Measurements from ENCODE around the gene AIFM2. TPM values are rescaled to one million over a fixed set of nuclear protein-coding genes. Genes with fewer than 3 reads are reported as not detected.

AIFM2 gene
- total and polyA plus RNA-seq, 10 of the 15 experiments (the other 5 are each of a cell fraction or from before 2014, with no cell fraction given): 4.5 to 30.8 (median 15.6) TPM

GRCh38 chr10:70145666-70146488 is 13.3 kb upstream of the AIFM2 start (continued):
- no peak; the same call in 1 of the 2 replicates for TF ChIP-seq PAX5 (IDR thresholded peaks at IDR 0.05; ENCODE audit: borderline replicate concordance, low read depth, low read length)
- TF ChIP-seq EED (IDR thresholded peaks at IDR 0.05; ENCODE audit: low read depth): no peak
- TF ChIP-seq SIX5 (IDR thresholded peaks at IDR 0.05; ENCODE audit: low read depth, low read length, severe bottlenecking): no peak
- TF ChIP-seq MXI1 (IDR thresholded peaks at IDR 0.05; ENCODE audit: low read depth, low read length): peak; percentile 77
- no peak for TF ChIP-seq IRF4 (IDR thresholded peaks at IDR 0.05; ENCODE audit: low read depth, low read length)
- no peak for TF ChIP-seq MLLT1 (IDR thresholded peaks at IDR 0.05)
- 0 out of 2 replicates have a peak, but pooled peaks have one; percentile 12 for TF ChIP-seq PKNOX1 (IDR thresholded peaks at IDR 0.05)
- TF ChIP-seq BHLHE40 (IDR thresholded peaks at IDR 0.05; ENCODE audit: borderline replicate concordance in 1 of 2, low read depth in 2 of 2, low read length in 1 of 2): peak; percentile 87 to 98
- TF ChIP-seq ZBTB11 (CRISPR knock-in tag; IDR thresholded peaks at IDR 0.05): no peak
- no peak for TF ChIP-seq SREBF1 (IDR thresholded peaks at IDR 0.05; ENCODE audit: low read length)
- no peak for TF ChIP-seq NBN (IDR thresholded peaks at IDR 0.05)
- TF ChIP-seq GABPA (IDR thresholded peaks at IDR 0.05; ENCODE audit: low read depth): no peak
- no peak for TF ChIP-seq EZH2 (IDR thresholded peaks at IDR 0.05; ENCODE audit: borderline replicate concordance, control insufficient read depth, low read depth, low read length)
- no peak for TF ChIP-seq TCF12 (IDR thresholded peaks at IDR 0.05; ENCODE audit: low read depth, low read length)
- TF ChIP-seq NKRF (conservative IDR thresholded peaks at IDR 0.05): peak; percentile 62
- no peak for TF ChIP-seq SRF (IDR thresholded peaks at IDR 0.05; ENCODE audit: low read depth in 2 of 2, low read length in 2 of 2)
- no peak for TF ChIP-seq TBL1XR1 (IDR thresholded peaks at IDR 0.05; ENCODE audit: low read depth, low read length)
- TF ChIP-seq KLF5 (IDR thresholded peaks at IDR 0.05; ENCODE audit: partially characterized antibody): no peak
- peak in 1 of 2 experiments; percentile 48; a peak in 1 of 3 replicates for TF ChIP-seq EGR1 (IDR thresholded peaks at IDR 0.05; ENCODE audit: borderline replicate concordance in 1 of 2, low read depth in 2 of 2, low read length in 2 of 2)

All from GM12878 (cell line).